ENCODE results near the gene PACRG. TPM values are rescaled to one million over a fixed set of nuclear protein-coding genes. Genes with fewer than 3 reads are reported as not detected.

The PACRG gene
- total and polyA plus RNA-seq, 2 of the 8 experiments (the other 6 are each of a cell fraction or from before 2014, with no cell fraction given) = 0.44 to 0.54 TPM

DNA sequence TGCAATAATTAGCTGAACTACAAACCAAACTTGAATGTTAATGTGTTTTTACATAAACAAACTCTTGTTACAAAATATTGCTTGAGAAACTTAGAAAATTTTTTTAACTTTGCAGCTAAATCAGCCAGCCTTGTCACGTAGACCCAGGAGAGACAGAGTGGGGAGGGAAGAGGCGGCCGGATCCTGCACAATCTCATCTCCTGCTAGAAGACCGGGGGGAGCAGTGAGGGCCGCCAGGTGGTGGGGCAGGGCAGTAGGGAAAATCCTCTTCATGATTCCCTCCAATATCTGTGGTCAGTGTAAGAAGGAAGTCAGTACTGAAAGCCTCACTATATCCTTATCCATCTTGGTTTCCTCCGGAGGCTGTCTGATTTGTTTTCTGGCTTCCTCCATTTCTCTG is 193.3 kb downstream of the PACRG start:
- no peak overlapping the region for H3K18ac ChIP-seq (ENCODE audit: extremely low read depth, low read length)
- no peak overlapping the region for H3K56ac ChIP-seq (replicated peaks; ENCODE audit: insufficient read length, low read depth, low read length)
- no peak for DNase-seq (ENCODE audit: low read depth in 1 of 2, low spot score in 2 of 2)
- no peak overlapping the region for H2AK5ac ChIP-seq (ENCODE audit: low read depth, low read length)
- no peak overlapping the region for H3K4me2 ChIP-seq (ENCODE audit: insufficient read depth in 1 of 2, low read depth in 2 of 2, low read length in 2 of 2)
- no peaks in the 10 kb centered on the region for H3K23me2 ChIP-seq (ENCODE audit: low read depth, low read length)
- H4K5ac ChIP-seq (ENCODE audit: insufficient read length, low read depth, low read length) = no peak overlapping the region
- ChIA-PET CTCF (ENCODE audit: partially characterized antibody) (interaction anchor here (1.2 to 6.6 kb wide), 3 partner anchors 14 to 228 kb away, joined by 3 to 42 read pairs (median 4); no protein-coding TSS in a partner anchor), POLR2A (ENCODE audit: partially characterized antibody) (no interaction called here)
- no peak overlapping the region for H3K23ac ChIP-seq (ENCODE audit: insufficient read length)
- TF ChIP-seq JUND (IDR thresholded peaks at IDR 0.05; ENCODE audit: low read length) (no peak), RAD21 (IDR thresholded peaks at IDR 0.05 in 1 of 2, conservative IDR thresholded peaks at IDR 0.05 in 1 of 2; ENCODE audit: low read depth in 2 of 2, low read length in 2 of 2) (peak in 1 of 2 experiments; percentile 18; a peak in 2 of 4 replicates)
- H3K9me3 ChIP-seq (ENCODE audit: insufficient read depth in 2 of 2, low read depth in 1 of 2, low read length in 1 of 2) = 0 out of 4 replicates have a peak, but pooled peaks cover 0 to 4% of the 10 kb centered on the region in 2 experiments
- H2AFZ ChIP-seq (ENCODE audit: low read length) = no peak overlapping the region
- H4K20me1 ChIP-seq (replicated peaks in 1 of 2; ENCODE audit: control insufficient read depth in 1 of 2, insufficient read depth in 2 of 2, low read length in 2 of 2) = no peaks in the 10 kb centered on the region
- no peaks in the 10 kb centered on the region for H3K79me2 ChIP-seq (ENCODE audit: control insufficient read depth in 1 of 2, insufficient read depth in 2 of 2, low read length in 2 of 2)
- H3K9ac ChIP-seq (replicated peaks in 1 of 4; ENCODE audit: extremely low read depth in 1 of 4, low read depth in 3 of 4, low read length in 3 of 4) = no peak overlapping the region
- H3K27me3 ChIP-seq (replicated peaks in 1 of 4; ENCODE audit: control insufficient read depth in 3 of 4, extremely low read depth in 1 of 4, insufficient read depth in 3 of 4, low read length in 3 of 4) = no peaks in the 10 kb centered on the region
- H3K14ac ChIP-seq (ENCODE audit: insufficient read length) = no peak overlapping the region
- H4K8ac ChIP-seq (ENCODE audit: extremely low read depth, insufficient read depth, low read length) = no peak overlapping the region
- no peak for FAIRE-seq
- no peaks in the 10 kb centered on the region for H3K4me1 ChIP-seq (replicated peaks in 1 of 4; ENCODE audit: control insufficient read depth in 3 of 4, insufficient read depth in 4 of 4, low read length in 3 of 4)
- H3K36me3 ChIP-seq (ENCODE audit: control insufficient read depth in 2 of 4, insufficient read depth in 4 of 4, low read length in 3 of 4) = no peaks in the 10 kb centered on the region
- H2BK12ac ChIP-seq (ENCODE audit: low read depth, low read length) = no peak overlapping the region
- no peak overlapping the region for H2BK15ac ChIP-seq (ENCODE audit: low read length)
- 91% methylated on average over 6 of the region's 6 CpGs; no CpG with 5 or more reads in 1 of the 2 experiments for WGBS, 2 experiments (ENCODE audit: extremely low coverage in 1 of 2, insufficient coverage in 1 of 2, insufficient read length in 1 of 2, insufficient replicate concordance in 2 of 2, low coverage in 1 of 2, low lambda C conversion rate in 2 of 2, missing lambda C conversion rate in 1 of 2)
- H3K79me1 ChIP-seq (ENCODE audit: low read depth, low read length) = no peaks in the 10 kb centered on the region
- H4K91ac ChIP-seq (replicated peaks; ENCODE audit: insufficient read length, low read length) = no peak overlapping the region
- H2BK20ac ChIP-seq (ENCODE audit: low read length) = no peak overlapping the region
- H2BK5ac ChIP-seq (ENCODE audit: low read depth, low read length) = no peak overlapping the region
- H3K27ac ChIP-seq (ENCODE audit: low read depth, low read length) = no peak overlapping the region
- H2BK120ac ChIP-seq (replicated peaks; ENCODE audit: low read depth, low read length) = no peak overlapping the region
- H3K4ac ChIP-seq (replicated peaks; ENCODE audit: insufficient read length, low read depth, low read length) = no peak overlapping the region
- no peak overlapping the region for H3K4me3 ChIP-seq (ENCODE audit: extremely low read depth in 1 of 4, insufficient read depth in 2 of 4, low read depth in 3 of 4, low read length in 4 of 4)
